ENCODE measurements around the gene BICD2. TPM values are rescaled to one million over a fixed set of nuclear protein-coding genes. Genes with fewer than 3 reads are reported as not detected.

Gene BICD2
- total RNA-seq, 2 donors from 2014 or later, result 32.2 to 40.4 TPM

GRCh38 chr9:92666236-92666635 is 98.4 kb downstream of the BICD2 start:
- DNase-seq (ENCODE audit: low spot score), result no peak
- peaks cover 0 to 58% of the 10 kb centered on the region in 2 donors for H3K4me1 ChIP-seq
- H3K4me3 ChIP-seq, result no peak overlapping the region
- no peaks in the 10 kb centered on the region for H3K27me3 ChIP-seq
- TF ChIP-seq, protein P1, sequence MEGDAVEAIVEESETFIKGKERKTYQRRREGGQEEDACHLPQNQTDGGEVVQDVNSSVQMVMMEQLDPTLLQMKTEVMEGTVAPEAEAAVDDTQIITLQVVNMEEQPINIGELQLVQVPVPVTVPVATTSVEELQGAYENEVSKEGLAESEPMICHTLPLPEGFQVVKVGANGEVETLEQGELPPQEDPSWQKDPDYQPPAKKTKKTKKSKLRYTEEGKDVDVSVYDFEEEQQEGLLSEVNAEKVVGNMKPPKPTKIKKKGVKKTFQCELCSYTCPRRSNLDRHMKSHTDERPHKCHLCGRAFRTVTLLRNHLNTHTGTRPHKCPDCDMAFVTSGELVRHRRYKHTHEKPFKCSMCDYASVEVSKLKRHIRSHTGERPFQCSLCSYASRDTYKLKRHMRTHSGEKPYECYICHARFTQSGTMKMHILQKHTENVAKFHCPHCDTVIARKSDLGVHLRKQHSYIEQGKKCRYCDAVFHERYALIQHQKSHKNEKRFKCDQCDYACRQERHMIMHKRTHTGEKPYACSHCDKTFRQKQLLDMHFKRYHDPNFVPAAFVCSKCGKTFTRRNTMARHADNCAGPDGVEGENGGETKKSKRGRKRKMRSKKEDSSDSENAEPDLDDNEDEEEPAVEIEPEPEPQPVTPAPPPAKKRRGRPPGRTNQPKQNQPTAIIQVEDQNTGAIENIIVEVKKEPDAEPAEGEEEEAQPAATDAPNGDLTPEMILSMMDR (IDR thresholded peaks at IDR 0.05), result no peak
- no peaks in the 10 kb centered on the region for H3K36me3 ChIP-seq
- no peaks in the 10 kb centered on the region for H3K9me3 ChIP-seq
- H3K27ac ChIP-seq, result peak overlapping the region; percentile 46 to 93

GRCh38 chr9:92665836-92666235 is 98.8 kb downstream of the BICD2 start:
- TF ChIP-seq, protein P1 (IDR thresholded peaks at IDR 0.05), result no peak
- H3K36me3 ChIP-seq, result no peaks in the 10 kb centered on the region
- no peaks in the 10 kb centered on the region for H3K9me3 ChIP-seq
- H3K27ac ChIP-seq, result peak overlapping the region; percentile 46 to 93
- H3K4me3 ChIP-seq, result no peak overlapping the region
- H3K4me1 ChIP-seq, result peaks cover 0 to 54% of the 10 kb centered on the region in 2 donors
- DNase-seq (ENCODE audit: low spot score), result no peak
- no peaks in the 10 kb centered on the region for H3K27me3 ChIP-seq

GRCh38 chr9:92664394-92665152 is 100.1 kb downstream of the BICD2 start:
- peaks cover 0 to 51% of the 10 kb centered on the region in 2 donors for H3K4me1 ChIP-seq

DNA sequence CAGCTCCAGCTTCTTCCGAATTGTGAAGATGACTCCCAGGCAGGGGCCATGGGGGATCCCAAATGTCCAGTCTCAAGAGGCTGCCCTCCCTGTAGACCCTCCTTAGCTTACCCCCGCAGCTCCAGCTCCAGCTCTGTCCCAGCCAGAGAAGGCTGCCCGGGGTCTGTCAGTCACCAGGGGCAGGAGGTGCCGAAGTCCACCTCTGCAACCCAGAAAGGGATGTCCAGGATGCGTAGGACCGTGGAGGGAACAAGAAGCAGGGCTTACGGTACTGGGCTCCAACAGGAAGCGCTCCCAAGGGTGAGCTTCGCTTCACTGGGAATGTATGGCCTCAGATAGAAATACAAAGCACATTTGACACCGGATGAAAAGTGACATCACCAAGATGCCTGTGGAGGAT is 100.7 kb downstream of the BICD2 start:
- no peaks in the 10 kb centered on the region for H3K36me3 ChIP-seq
- TF ChIP-seq, protein P1 (IDR thresholded peaks at IDR 0.05), result no peak
- H3K4me1 ChIP-seq, result peaks cover 0 to 48% of the 10 kb centered on the region in 2 donors
- DNase-seq (ENCODE audit: low spot score), result no peak
- no peaks in the 10 kb centered on the region for H3K27me3 ChIP-seq
- H3K4me3 ChIP-seq, result no peak overlapping the region
- H3K27ac ChIP-seq, result peak overlapping the region; percentile 21 to 72
- H3K9me3 ChIP-seq, result no peaks in the 10 kb centered on the region

More at GRCh38 chr9:92664394-92665152, 100.1 kb downstream of the BICD2 start:
- no peak for DNase-seq (ENCODE audit: low spot score)
- H3K36me3 ChIP-seq, result no peaks in the 10 kb centered on the region
- no peaks in the 10 kb centered on the region for H3K9me3 ChIP-seq
- H3K27ac ChIP-seq, result peak overlapping the region; percentile 46 to 93
- TF ChIP-seq, protein P1 (IDR thresholded peaks at IDR 0.05), result no peak
- H3K4me3 ChIP-seq, result no peak overlapping the region
- no peaks in the 10 kb centered on the region for H3K27me3 ChIP-seq

DNA sequence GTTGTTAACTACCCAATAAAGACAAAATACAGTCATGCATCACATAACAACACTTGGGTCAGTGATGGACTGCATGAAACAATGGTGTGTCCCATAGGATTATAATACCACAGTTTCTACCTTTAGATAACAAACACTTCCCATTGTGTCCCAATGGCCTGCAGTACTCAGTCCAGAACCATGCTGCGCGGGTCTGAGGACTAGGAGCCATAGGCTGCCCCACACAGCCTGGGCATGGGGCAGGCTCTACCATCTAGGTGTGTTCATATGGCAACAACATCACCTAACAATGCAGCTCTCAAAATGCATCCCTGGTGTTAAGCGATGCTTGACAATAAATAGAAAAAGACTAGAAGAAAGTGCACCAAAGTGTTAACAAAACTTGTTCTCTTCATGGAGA is 101.5 kb downstream of the BICD2 start:
- Histone ChIP-seq H3K4me3 (no peak overlapping the region), H3K9me3 (no peaks in the 10 kb centered on the region), H3K36me3 (peaks cover 3% of the 10 kb centered on the region), H3K27me3 (no peaks in the 10 kb centered on the region), H3K27ac (no peak overlapping the region), H3K4me1 (peaks cover 0 to 40% of the 10 kb centered on the region in 2 donors)
- TF ChIP-seq, protein P1 (IDR thresholded peaks at IDR 0.05), result no peak
- DNase-seq (ENCODE audit: low spot score), result no peak

Measured in right atrium auricular region (tissue), 2 donors.